ENCODE results near the gene SNX8.

DNA sequence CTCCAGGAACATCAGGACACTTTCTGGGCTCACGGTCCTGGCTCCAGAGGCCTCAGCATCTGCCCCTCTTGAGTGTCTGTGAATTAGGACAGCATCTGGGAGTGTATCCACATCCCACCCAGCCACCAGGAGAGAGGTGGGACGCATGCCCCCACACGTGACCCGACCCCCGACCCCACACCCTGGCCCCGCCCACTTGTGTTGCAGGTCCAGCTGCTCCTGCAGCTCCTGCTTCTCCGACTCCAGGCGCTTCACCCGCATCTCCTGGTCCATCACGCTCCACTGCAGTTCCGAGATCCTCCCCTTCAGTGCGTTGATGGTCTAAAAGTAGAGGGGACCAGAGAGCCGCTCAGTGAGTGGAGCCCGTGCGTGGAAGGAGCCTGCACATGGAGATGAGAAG is 95.1 kb downstream of the SNX8 start:
- TF ChIP-seq EZH2 (IDR thresholded peaks at IDR 0.05; ENCODE audit: insufficient read depth, poor library complexity, severe bottlenecking) (no peak), EZH2phosphoT487 (IDR thresholded peaks at IDR 0.05; ENCODE audit: insufficient read depth, low read depth) (no peak)
